Measurements from ENCODE around the gene BEST3.

BEST3 gene

GRCh38 chr12:69655616-69656340, 43.3 kb downstream of the BEST3 start:
- no peak for DNase-seq
- intact Hi-C loops (cut with DNase I), result no loop called here

GRCh38 chr12:69653703-69654102, 45.4 kb downstream of the BEST3 start:
- intact Hi-C loops (cut with DNase I), result no loop called here
- DNase-seq, result no peak

- intact Hi-C loops (cut with DNase I), result no loop called here
- DNase-seq, result no peak
Observed at GRCh38 chr12:69651922-69652321, 47.2 kb downstream of the BEST3 start.

- intact Hi-C loops (cut with DNase I), result no loop called here
- no peak for DNase-seq
Observed at GRCh38 chr12:69649529-69649928, 49.6 kb downstream of the BEST3 start.

- intact Hi-C loops (cut with DNase I), result no loop called here
- no peak for DNase-seq
Observed at GRCh38 chr12:69648476-69648875, 50.6 kb downstream of the BEST3 start.

- intact Hi-C loops (cut with DNase I), result no loop called here
- no peak for DNase-seq
Observed at GRCh38 chr12:69647178-69647577, 51.9 kb downstream of the BEST3 start.

- no peak for DNase-seq
- intact Hi-C loops (cut with DNase I), result no loop called here
Observed at GRCh38 chr12:69645031-69645430, 54.1 kb downstream of the BEST3 start.

- intact Hi-C loops (cut with DNase I), result no loop called here
- DNase-seq, result no peak
Observed at GRCh38 chr12:69644511-69644910, 54.6 kb downstream of the BEST3 start.

GRCh38 chr12:69642531-69642930, 56.6 kb downstream of the BEST3 start:
- DNase-seq, result no peak
- intact Hi-C loops (cut with DNase I), result no loop called here

GRCh38 chr12:69641546-69641945, 57.6 kb downstream of the BEST3 start:
- intact Hi-C loops (cut with DNase I), result no loop called here
- DNase-seq, result no peak

GRCh38 chr12:69639400-69640016, 59.6 kb downstream of the BEST3 start:
- DNase-seq, result peak in 5 of 10 donors; percentile 39 to 90 (median 55)
- intact Hi-C loops (cut with DNase I), result no loop called here

- intact Hi-C loops (cut with DNase I), result no loop called here
- DNase-seq, result no peak
Observed at GRCh38 chr12:69633061-69633460, 66.0 kb downstream of the BEST3 start.

GRCh38 chr12:69630191-69630590, 68.9 kb downstream of the BEST3 start:
- intact Hi-C loops (cut with DNase I), result no loop called here

GRCh38 chr12:69627501-69627900, 71.6 kb downstream of the BEST3 start:
- intact Hi-C loops (cut with DNase I), result no loop called here
- no peak for DNase-seq

More at GRCh38 chr12:69630191-69630590, 68.9 kb downstream of the BEST3 start:
- DNase-seq, result no peak

GRCh38 chr12:69623970-69624369, 75.1 kb downstream of the BEST3 start:
- DNase-seq, result peak in 6 of 10 donors; percentile 11 to 84 (median 32)
- intact Hi-C loops (cut with DNase I), result no loop called here

- intact Hi-C loops (cut with DNase I), result no loop called here
- DNase-seq, result no peak
Observed at GRCh38 chr12:69621551-69621950, 77.6 kb downstream of the BEST3 start.

- no peak for DNase-seq
- intact Hi-C loops (cut with DNase I), result no loop called here
Observed at GRCh38 chr12:69620921-69621320, 78.2 kb downstream of the BEST3 start.

- intact Hi-C loops (cut with DNase I), result no loop called here
- no peak for DNase-seq
Observed at GRCh38 chr12:69620077-69620476, 79.0 kb downstream of the BEST3 start.

GRCh38 chr12:69619050-69619449, 80.1 kb downstream of the BEST3 start:
- no peak for DNase-seq

GRCh38 chr12:69616025-69616424, 83.1 kb downstream of the BEST3 start:
- DNase-seq, result no peak
- intact Hi-C loops (cut with DNase I), result no loop called here

More at GRCh38 chr12:69619050-69619449, 80.1 kb downstream of the BEST3 start:
- intact Hi-C loops (cut with DNase I), result no loop called here

- intact Hi-C loops (cut with DNase I), result no loop called here
- no peak for DNase-seq
Observed at GRCh38 chr12:69613351-69613750, 85.8 kb downstream of the BEST3 start.

GRCh38 chr12:69610729-69611128, 88.4 kb downstream of the BEST3 start, which contains the start of gene LRRC10:
Gene LRRC10 (minus strand): TSS chr12:69610907. CDS start chr12:69610838, 69 bp downstream.
- intact Hi-C loops (cut with DNase I), result no loop called here
- DNase-seq, result no peak
